Stimulated activated CD8-positive, alpha-beta memory T cell treated with anti-CD3 and anti-CD28 coated beads, Interleukin-4, amount 100 ng/mL, for 48 hours (primary cell): ENCODE measurements around the gene DAB1.
A peak's percentile ranks its signal among the peaks of the same experiment; 100 is the strongest.

Source experiments
- DNase-seq: peaks from one replicate; pipeline ENCODE4 v3.0.0-alpha.2; 2020

Gene DAB1

DNA sequence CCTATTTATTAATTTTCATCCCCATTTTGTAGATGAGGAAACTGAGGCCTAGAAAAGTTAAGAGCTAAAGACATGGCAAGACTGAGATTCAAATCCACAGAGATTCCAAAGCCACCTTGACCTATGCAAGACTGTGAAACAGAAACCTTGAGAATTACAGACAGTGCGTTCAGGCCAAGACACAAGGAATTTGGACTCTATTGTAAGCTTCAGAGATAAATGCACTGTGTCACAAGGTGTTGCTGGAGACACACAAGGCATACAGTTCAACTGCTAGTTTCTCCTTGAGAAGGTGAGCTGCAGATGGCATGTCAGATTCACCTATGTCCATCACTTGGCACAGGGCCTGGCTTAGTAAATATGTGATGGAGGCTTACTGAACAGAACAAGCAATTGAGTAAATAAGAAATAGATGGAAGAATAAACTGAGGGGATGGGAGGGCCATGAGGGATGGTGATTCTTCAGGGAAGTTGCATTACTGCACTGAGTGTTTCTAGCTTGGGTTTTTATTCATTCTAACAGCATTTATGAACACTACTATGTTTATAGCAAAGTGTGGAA is 215.0 kb downstream of the DAB1 start:
- no peak for DNase-seq

DNA sequence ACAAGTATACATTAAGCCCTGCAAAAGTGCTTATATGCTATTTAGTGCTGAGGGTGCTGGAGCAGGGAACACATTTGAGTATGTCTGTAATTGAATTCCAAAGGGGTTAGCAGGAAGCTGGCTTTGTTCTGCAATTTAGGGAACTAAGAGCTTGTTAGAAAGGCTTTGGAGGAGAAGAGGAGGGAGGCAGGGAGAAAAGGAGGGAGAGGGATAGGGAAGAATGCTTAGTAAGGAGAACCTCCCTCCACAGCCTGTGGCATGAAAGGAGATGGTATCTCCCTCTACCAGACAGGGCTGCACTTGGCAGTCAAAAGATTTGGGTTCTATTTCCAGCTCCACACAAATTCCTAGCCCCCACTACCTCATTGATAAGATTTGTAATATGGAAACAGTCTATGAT is 217.8 kb downstream of the DAB1 start:
- no peak for DNase-seq

DNA sequence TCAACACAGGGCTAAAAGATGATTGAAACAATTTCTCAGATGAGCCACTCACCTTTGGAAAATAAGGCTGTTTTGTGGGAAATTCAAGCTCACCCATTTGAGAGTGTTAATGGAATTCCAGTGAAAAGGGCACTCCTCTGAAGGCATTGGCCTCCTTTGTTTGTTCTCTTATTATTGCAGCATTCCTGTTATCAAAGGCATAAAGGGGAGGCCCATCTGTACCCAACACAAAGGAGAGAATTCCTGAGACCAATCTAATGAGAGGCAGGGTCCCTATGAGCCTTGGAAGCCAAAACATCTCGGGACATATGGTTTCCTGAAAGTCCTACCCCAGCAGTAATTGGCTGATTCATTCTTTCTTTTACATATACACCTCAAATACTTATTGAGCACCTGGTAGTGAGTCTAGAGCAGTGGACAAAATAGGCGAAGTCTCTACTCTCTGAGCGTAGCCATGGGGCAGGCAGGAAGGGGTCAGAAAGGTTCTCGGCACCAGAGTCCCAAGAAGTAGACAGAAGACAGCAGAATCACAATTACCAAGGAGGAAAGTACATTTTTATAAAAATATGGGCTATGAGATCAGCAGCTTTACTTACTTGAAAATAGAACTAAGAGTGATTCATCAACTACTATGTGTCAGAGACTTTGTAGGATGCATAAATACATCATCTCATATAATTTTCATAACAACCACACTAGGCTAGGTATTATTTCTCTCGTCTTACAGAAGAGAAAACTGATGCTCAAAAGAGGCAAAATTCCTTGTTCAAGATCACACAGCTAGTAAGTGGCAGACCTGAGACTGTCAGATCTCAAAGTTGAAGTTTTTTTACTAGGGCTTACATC is 218.7 kb downstream of the DAB1 start:
- no peak for DNase-seq

DNA sequence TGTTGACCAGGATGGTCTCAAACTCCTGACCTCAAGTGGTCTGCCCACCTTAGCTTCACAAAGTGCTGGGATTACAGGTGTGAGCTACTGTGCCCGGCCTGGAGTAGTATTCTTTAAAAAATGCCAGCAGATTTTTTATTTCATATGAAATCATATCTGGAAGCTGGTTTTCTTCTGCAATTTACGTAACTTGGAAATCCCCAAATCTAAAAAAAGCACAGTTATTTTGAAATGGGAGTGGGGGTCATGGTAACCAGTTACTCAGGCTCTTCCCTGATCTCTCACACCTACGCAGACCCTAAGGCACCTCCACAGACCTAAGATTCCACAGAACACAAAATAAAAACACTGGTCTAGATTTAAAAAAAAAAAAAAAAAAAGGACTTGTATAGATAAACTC is 219.8 kb downstream of the DAB1 start:
- no peak for DNase-seq

DNA sequence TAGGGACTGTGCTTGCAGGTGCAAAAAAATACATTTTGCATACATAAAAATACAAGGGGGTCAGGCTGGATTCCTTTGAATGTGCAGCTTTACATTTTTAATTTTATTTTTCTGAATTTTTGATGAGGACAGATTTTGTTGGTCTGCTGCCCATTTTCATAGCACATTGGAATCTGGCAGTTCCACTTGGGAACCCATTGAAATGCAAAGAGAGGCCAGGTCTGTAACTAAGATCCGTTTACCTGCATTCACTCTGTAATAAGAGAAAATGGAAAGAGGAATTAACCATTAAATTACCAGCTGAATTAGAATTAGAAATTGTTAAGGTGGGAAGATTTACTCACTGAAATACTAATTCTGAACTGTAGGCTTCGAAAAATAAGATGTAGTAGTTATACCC is 221.6 kb downstream of the DAB1 start:
- DNase-seq: no peak

DNA sequence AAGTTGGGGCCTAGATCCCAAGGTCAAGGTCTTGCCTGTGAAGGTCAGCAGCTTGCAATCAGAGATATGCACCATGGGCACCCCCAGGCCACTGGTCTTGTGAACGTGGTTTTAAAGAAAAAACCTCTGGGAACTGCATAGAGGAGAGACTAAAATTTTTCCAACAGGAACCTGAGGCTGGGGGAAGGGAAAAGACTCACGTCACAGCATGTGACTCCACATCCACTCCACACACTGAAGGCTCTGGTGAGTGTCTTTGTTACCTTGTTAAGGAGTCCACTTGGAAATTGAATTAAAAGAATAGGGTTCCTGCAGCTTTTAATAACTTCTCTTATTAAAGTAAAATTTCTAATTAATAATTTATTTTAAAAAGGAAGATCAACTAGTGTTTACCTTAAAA is 224.9 kb downstream of the DAB1 start:
- no peak for DNase-seq

DNA sequence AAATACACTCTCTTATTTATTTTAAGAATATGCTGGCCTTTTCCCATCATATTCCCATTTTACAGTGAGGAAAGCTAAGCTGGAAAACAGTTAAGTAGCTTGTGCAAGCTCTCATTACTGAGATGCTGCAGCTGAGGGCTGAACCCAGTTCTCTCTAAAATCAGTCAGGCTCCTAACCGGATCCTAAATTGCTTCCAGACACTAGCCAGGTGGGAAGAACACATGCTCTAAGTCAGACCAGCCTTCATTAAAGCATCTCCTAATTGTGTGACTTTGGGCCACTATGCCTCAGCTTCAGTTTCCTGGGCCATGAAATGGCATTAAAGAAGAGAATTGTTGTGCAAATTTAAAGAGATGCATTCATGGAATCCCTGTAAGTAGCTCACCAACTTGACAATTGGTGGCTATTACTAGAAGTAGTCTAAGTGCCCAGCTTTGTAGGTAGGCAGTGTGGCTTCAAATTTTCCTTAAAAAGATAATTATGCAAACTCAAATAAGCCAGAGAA is 228.4 kb downstream of the DAB1 start:
- DNase-seq: no peak

DNA sequence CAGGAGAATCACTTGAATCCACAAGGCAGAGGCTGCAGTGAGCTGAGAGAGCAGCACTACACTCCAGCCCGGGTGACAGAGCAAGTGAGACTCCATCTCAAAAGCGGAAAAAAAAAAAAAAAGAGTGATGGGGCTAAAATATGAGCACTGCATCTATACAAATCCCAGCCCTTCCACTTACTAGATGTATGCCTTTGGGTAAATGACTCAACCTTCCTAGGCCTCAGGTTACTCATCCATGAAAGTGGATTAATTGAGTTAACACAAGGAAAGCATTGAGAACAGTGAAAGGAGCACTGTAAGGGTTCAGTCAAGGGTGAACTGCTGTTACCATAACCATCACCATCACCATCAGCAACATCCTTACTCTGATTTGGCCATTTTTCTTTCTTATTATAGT is 231.6 kb downstream of the DAB1 start:
- DNase-seq: no peak

DNA sequence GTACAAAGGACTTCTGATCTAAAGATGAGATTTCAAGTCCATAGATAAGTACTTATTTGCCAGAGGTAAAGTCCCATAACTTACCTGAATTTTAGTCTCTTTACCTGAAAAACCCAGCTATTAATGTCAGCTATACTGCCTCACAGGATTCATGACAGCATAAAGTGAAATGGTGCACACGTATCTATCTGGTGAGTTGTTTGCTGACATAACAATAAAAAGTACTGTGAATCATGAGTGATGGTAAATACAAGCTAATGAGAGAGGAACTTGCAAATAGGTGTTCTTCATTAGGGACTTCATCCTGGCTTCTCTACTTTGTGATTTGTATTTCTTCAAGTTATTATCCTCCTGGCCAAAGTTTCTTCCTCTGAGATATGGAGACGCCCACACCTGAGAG is 233.0 kb downstream of the DAB1 start:
- no peak for DNase-seq

DNA sequence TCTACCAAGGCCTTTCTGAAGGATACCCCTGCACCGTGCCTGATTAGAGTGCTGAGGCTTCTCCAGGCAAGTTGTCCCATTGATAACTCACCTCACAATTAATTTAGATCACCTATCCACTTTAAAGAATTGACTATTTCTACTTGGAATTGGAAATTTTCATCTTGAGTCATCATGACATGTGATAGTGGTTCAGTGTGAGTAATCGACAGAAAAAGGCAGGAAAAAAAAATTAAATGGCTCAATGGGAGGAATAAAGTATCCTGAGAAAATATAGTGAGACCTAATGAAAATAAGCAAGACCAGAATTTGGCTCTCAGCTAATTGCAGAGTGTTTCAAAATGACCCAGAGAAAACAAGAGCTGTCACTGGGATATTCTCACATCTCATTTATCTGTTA is 235.7 kb downstream of the DAB1 start:
- no peak for DNase-seq

DNA sequence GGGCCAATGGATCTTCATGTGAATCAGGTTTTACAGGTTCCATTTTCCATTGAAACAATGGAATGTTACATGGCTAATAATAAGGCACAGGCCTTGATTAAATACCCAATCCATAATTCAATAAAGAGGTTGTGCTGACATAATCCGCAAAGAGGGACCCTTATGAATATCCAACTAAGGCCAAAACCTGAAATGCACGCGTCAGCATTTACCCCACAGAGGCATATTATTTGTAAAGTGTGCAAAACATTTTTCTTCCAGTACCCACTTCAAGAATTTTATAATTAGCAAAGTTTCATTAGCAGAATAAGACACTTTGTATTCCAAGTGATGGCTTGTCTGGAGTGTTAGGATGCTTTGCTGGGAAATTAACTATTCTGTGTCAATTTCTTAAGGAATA is 237.4 kb downstream of the DAB1 start:
- no peak for DNase-seq

DNA sequence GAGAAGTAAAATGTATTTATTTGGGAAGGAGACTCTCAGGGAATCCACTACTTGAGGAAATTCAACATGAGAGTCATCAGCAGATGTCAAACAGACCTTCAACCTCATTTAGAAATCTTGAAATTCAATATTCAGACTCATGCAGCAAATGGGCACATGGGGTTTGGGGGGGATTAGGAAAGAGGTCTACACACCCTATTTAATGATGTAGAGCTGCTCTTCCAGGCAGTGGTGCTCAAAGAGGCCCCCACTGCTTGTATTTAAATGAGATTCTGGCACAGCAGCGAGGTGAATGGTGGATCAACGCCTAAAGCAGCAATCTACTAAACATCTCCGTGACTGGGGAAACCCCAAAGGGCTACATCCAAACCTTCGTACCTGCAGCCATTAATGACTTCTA is 244.9 kb downstream of the DAB1 start:
- DNase-seq: no peak

DNA sequence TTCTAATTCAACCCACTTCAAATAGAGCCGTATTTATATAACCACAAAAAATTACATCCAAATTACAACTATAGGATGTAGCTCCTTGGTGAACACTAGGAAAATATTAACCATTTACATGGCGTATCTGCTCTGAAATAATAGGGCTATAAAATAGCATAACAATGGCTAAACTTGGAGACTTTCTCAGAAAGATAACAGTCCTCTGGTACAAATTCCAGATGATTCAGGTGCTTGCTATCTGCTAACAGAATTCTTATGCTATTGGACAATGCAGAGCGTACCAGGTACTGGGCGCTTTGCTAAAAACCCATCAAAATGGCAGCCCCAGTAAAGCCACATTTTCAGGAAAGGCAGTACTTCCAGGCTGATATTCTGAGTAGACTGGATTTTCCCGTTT is 248.4 kb downstream of the DAB1 start:
- DNase-seq: no peak

DNA sequence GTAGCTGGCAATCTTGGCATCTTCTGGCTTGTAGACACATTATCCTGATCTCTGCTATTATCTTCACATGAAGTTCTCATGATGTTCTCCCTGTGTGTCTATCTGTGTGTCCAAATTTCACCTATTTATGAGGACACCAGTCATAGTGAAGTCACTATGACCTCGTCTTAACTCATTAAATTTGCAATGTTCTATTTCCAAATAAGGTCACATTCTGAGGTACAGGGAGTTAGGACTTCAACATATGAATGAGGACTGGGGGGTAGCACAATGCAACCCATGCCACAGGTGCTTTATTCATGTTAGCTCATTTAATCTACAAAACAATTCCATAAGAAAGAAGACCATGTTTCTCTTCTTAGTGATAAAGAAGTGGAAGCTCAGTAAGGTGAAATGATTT is 251.8 kb downstream of the DAB1 start:
- DNase-seq: no peak

DNA sequence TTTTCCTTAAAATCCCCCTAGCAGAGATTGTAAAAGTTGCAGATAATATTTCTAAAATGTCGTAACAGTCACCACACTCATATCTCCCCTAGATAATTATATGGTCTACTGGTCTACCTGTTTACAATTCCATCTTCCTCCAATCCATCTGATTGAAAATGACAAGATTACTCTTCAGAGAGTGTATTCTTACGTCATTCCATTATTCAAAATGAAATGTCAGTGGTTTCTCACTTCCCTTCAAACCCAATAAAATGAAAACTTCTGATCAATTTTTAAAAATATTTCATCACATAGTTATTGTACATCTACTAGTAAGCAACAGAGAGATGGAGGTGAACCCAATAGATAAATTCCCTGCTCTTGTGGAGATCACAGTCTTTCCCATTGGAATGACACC is 255.9 kb downstream of the DAB1 start:
- DNase-seq: no peak

DNA sequence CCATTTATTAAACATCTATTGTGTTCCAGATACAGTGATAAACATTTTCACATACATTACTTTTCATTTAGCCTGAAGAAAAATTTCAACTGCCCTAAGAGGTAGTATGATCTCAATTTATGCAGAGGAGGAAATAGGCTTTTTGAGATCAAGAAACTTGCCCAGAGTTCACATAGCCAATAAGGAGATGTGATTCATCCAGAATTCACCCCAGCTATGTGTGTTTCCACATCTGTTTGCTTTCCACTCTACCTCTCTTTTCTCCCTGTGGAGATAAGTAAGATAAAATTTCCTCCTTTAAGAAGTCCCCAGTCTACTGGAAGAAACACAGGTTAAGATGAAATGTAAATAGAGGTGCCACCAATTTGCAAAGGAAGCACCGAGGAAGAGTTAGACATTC is 258.3 kb downstream of the DAB1 start:
- DNase-seq: no peak

DNA sequence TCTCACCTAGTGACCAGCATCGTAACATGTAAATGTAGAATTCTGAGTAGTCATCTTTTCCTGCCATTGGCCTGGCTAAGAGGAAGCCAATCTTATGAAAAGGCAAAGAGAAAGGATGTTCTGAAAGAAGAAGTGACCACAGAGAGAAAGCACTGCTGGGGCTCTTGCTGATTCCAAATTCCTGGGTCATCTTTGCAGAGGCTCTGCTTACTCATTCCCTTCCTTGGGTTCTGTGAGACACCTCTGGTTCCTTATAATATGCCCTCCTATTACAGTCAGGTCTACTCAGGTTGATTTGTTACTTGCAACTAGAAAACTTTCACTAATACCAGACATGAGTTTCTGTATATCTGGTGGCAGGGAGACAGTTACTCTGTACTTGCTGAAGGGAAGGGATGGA is 259.3 kb downstream of the DAB1 start:
- no peak for DNase-seq

DNA sequence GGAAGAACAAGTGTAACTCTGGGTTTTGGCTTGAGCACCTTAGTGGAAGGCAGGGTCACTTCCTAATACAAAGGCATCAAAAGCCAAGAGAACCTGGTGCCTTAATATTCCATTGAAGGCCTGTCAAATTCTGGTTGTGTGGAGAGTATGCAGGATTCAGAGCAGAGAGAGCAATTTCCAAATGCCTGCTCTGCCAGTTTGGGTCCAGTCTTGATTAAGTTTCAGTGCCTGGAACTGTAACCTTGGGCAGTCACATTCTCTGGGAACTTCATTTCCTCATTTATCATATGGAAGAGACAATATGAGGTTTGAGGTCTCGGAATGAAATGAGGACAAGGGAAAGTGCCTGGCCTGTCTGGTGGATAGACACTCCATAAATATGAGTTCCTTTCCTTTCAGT is 260.1 kb downstream of the DAB1 start:
- DNase-seq: no peak

DNA sequence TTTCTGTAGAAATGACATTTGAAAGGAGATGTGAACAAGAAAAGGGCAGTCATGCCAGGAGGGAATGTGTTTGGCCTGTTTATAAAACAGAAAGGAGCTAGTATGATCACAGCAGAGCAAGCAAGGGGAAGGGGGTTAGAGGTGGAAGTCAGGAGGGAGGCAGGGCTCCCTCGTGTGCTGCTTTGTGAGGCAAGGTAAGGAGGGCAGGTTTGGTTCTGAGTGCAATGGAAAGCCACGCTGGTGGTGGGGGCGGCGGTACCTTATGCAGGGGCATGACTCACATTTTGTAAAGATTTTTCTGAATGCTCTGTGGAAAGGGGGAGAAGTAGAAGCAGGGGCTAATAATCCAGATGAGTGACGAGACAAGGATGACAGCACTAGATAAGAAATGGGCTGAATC is 260.5 kb downstream of the DAB1 start:
- peak; percentile 25 for DNase-seq

DNA sequence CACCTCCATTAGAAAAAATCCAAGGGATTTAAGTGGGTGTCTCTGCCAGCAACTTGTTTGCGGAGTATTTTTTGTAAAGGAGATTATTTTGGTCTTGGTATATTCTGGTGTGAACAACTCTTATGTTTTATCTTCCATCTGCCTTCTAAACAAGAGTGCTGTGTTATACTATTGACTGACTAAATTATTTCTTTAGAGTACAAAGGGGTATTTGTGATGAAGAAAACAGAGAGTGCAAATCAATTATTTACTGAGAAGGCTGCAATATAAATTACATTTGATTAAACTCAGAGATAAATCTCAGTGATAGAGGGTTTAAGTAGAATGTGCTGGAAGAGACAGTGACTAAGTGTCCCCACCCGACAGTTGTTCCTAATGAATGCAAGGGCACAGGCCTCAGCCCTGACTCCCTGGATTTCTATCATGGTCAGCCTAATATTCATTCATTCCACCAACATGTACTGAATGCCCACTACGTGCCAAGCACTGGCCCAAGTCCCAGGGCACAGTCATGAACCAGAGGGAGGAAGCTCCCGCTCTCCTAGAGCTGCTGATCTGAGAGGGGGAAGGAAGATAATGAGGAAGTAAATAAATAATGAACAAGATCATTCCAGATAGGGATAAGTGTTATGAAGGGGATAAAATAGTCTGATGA is 261.1 kb downstream of the DAB1 start:
- no peak for DNase-seq

DNA sequence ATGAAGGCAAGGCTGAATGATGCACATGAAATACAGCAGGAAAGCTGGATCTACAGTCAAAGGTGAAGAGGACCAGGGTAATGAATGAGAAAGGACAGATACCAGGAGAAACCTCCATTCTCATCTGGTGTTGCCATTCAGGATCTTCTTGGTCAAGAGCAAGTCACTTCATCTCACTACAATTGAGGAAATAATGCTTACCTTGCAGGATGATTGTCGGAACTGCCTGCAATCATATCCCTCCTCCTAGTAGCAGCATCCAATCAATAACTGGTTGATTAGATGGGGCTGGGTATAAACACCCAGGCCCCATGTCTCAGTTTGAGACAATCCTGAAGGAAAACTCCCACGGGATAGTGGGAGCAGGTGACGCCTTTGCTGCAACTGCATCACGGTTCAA is 263.3 kb downstream of the DAB1 start:
- DNase-seq: no peak

DNA sequence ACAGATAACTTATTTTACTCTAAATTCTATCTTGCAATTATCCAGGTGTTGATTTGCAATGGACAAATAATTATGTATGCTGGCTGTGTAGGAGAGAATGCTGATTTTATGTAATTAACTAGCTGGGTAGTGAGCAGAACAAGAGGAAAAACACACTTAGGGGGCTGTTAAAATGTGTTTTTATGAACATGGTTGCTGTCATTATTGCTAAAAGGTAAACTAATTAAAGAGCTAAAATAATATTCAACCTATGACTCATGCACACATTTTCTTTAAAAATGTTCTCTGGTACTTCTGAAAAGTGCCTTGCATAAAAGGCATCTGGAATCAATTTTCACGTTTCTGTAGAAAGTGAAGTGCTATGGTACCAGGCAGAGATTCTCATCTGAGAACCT is 265.3 kb downstream of the DAB1 start:
- no peak for DNase-seq

DNA sequence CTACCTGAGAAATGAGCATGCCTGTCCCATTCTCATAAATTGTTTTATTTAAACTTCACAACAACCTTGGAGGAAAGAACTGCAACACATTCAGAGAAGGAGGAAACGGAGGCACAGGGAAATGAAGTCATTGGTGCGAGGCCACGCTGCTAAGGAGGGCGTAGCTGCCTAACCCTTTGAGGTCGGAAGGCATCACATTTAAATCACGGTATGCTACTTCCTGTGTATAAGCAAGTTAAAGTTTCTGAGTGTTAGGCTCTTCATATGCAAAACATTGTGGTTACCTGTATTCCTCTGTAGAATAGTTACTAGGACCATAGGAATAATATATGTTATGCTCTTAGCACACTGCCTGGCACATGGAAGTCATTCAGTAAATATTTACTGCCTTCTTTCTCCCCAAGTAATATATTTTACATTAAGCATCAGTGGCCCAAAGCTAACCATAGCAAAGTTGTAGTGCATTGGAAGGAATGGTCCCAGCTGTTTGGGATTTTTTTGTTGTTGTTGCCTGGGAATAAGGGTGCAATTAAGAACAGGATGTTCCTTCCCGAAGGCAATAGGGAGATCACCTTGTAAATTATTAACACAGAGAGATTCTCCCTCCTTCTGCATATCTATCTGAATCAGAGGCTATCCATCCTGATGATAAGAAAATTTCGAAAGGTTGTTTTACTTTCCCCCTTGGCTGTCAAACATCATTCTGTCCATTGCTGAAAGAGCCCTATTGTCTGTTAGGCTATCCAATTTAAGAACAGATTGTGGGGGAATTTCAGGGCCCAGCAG is 265.8 kb downstream of the DAB1 start:
- DNase-seq: no peak

DNA sequence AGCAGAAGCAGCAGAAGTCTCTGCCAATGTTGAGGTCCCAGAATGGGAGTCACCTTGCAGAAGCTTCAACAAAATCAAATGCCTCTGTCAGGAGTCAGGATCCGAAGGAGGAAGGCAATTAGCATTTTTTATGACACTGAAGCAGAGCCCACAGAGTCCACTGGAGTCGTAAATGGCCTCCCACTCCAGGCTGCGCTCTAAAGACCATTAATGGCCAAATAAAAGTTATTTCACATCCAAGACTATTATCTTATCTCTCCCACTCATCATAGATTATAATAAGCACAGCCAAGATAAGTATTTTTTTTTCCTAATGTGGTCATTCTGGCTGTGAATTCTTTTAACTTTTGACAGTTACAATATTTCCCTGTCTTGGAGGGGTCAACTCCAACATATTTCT is 267.0 kb downstream of the DAB1 start:
- no peak for DNase-seq
